ENCODE measurements around the gene TEC. TPM values are rescaled to one million over a fixed set of nuclear protein-coding genes. Genes with fewer than 3 reads are reported as not detected.

Gene TEC
- total and polyA plus RNA-seq, 7 donors: 0.80 to 2.0 (median 0.92) TPM

- Histone ChIP-seq H3K9me3 (no peaks in the 10 kb centered on the region), H3K4me3 (no peak overlapping the region), H3K36me3 (ENCODE audit: insufficient read depth in 1 of 2, low read depth in 1 of 2) (no peaks in the 10 kb centered on the region), H3K27ac (no peak overlapping the region), H3K27me3 (ENCODE audit: insufficient read depth in 3 of 3, low read length in 2 of 3) (no peaks in the 10 kb centered on the region), H3K4me1 (no peaks in the 10 kb centered on the region)
- WGBS, 3 donors: 84 to 88% (median 87%) methylated on average over 6 of the region's 6 CpGs
- ATAC-seq: no peak
- intact Hi-C loops (cut with DNase I): no loop called here
- no peak for TF ChIP-seq CTCF (IDR thresholded peaks at IDR 0.05)
- DNase-seq: no peak
Measured at GRCh38 chr4:48255072-48255958, 14.3 kb downstream of the TEC start.

- H3K27ac ChIP-seq: no peak overlapping the region
- DNase-seq (no peak), ATAC-seq (no peak)
- TF ChIP-seq CTCF (IDR thresholded peaks at IDR 0.05): no peak
- no peak overlapping the region for H3K4me3 ChIP-seq
- H3K9me3 ChIP-seq: no peaks in the 10 kb centered on the region
- no peaks in the 10 kb centered on the region for H3K4me1 ChIP-seq
- intact Hi-C loops (cut with DNase I): no loop called here
- no peaks in the 10 kb centered on the region for H3K27me3 ChIP-seq (ENCODE audit: insufficient read depth in 3 of 3, low read length in 2 of 3)
- H3K36me3 ChIP-seq (ENCODE audit: insufficient read depth in 1 of 2, low read depth in 1 of 2): no peaks in the 10 kb centered on the region
- WGBS, 3 donors: 58 to 71% (median 68%) methylated on average over 6 of the region's 6 CpGs
Measured at GRCh38 chr4:48254381-48255071, 15.1 kb downstream of the TEC start.

GRCh38 chr4:48252313-48252712, 17.3 kb downstream of the TEC start:
- DNase-seq (no peak), ATAC-seq (no peak)
- Histone ChIP-seq H3K27me3 (ENCODE audit: insufficient read depth in 3 of 3, low read length in 2 of 3) (no peaks in the 10 kb centered on the region), H3K27ac (no peak overlapping the region), H3K4me3 (no peak overlapping the region), H3K4me1 (peaks cover 6% of the 10 kb centered on the region), H3K9me3 (no peaks in the 10 kb centered on the region), H3K36me3 (ENCODE audit: insufficient read depth in 1 of 2, low read depth in 1 of 2) (no peaks in the 10 kb centered on the region)
- TF ChIP-seq CTCF (IDR thresholded peaks at IDR 0.05): no peak
- intact Hi-C loops (cut with DNase I): no loop called here

- Histone ChIP-seq H3K9me3 (peaks cover 7% of the 10 kb centered on the region), H3K36me3 (ENCODE audit: insufficient read depth in 1 of 2, low read depth in 1 of 2) (no peaks in the 10 kb centered on the region), H3K4me3 (no peak overlapping the region), H3K4me1 (peaks cover 11% of the 10 kb centered on the region), H3K27ac (no peak overlapping the region), H3K27me3 (ENCODE audit: insufficient read depth in 3 of 3, low read length in 2 of 3) (no peaks in the 10 kb centered on the region)
- TF ChIP-seq CTCF (IDR thresholded peaks at IDR 0.05): no peak
- DNase-seq (no peak), ATAC-seq (no peak)
- intact Hi-C loops (cut with DNase I): no loop called here
- 80 to 89% (median 86%) methylated on average over 2 of the region's 2 CpGs for WGBS, 3 donors
Measured at GRCh38 chr4:48250980-48251379, 18.7 kb downstream of the TEC start.

All from psoas muscle (tissue), 8 donors.